HFFc6 (cell line): Measurements from ENCODE around the gene TRAPPC3L. TPM values are rescaled to one million over a fixed set of nuclear protein-coding genes. Genes with fewer than 3 reads are reported as not detected.
A peak's percentile ranks its signal among the peaks of the same experiment; 100 is the strongest.

ENCODE experiments used
- DNase-seq: peaks from one replicate; pipeline ENCODE4 v3.0.0-alpha.2; 2018
- H3K27ac Mint-ChIP-seq: 2 replicates; pipeline ENCODE4 v1.8.0; 2020; ENCODE audit warnings: mild to moderate bottlenecking, mixed read lengths
- H3K27me3 Mint-ChIP-seq: 2 replicates; pipeline ENCODE4 v1.8.0; 2021; ENCODE audit warnings: mild to moderate bottlenecking, moderate library complexity, mixed read lengths; ENCODE audit not compliant: insufficient read depth
- H3K36me3 Mint-ChIP-seq: 2 replicates; pipeline ENCODE4 v1.8.0; 2021; ENCODE audit warnings: low read depth, mixed read lengths
- H3K4me1 Mint-ChIP-seq: 2 replicates; pipeline ENCODE4 v1.8.0; 2020; ENCODE audit warnings: low read depth, mixed read lengths
- H3K4me3 Mint-ChIP-seq: 2 replicates; pipeline ENCODE4 v1.8.0; 2020; ENCODE audit warnings: mild to moderate bottlenecking, moderate library complexity, mixed read lengths
- H3K9me3 Mint-ChIP-seq: 2 replicates; pipeline ENCODE4 v1.8.0; 2020; ENCODE audit warnings: mild to moderate bottlenecking, mixed read lengths
- CTCF ChIP-seq: fragments of 200-600 bp; sonication (generic); IDR thresholded peaks from 2 replicates; pipeline ENCODE4 v1.5.0; 2021; ENCODE audit warnings: antibody characterized with exemption, mild to moderate bottlenecking
- total RNA-seq, 6 experiments: library from RNA; stranded (reverse); fragmentation: NEBNext Ultra II Directional; extraction: Animal tissue kit (Norgen Biotek cat#: 25700); gene quantifications; 2 replicates in 1 of 6; 3 replicates in 5 of 6; pipeline ENCODE4 v1.2.3, GENCODE V29; 2021

Gene TRAPPC3L
- total RNA-seq, 6 experiments from 2014 or later, result 0.15 to 0.45 (median 0.32) TPM

- Mint-ChIP-seq H3K4me3 (peak overlapping the region; percentile 66), H3K9me3 (no peaks in the 10 kb centered on the region), H3K36me3 (peaks cover 5% of the 10 kb centered on the region; the same call in 1 of the 2 replicates), H3K27me3 (no peaks in the 10 kb centered on the region), H3K4me1 (peaks cover 100% of the 10 kb centered on the region), H3K27ac (peak overlapping the region; percentile 94)
- DNase-seq, result peak; percentile 83
- TF ChIP-seq CTCF, result no peak; the same call in 1 of the 2 replicates
These were observed 18.8 kb upstream of the TRAPPC3L start for GRCh38 chr6:116564311-116564710.

- H3K27me3 Mint-ChIP-seq, result no peaks in the 10 kb centered on the region
- peaks cover 100% of the 10 kb centered on the region for H3K4me1 Mint-ChIP-seq
- H3K27ac Mint-ChIP-seq, result peak overlapping the region; percentile 94
- H3K9me3 Mint-ChIP-seq, result no peaks in the 10 kb centered on the region
- DNase-seq, result no peak
- peak overlapping the region; percentile 66 for H3K4me3 Mint-ChIP-seq
- H3K36me3 Mint-ChIP-seq, result peaks cover 2% of the 10 kb centered on the region; the same call in 1 of the 2 replicates
- TF ChIP-seq CTCF, result no peak; the same call in 1 of the 2 replicates
These were observed 18.3 kb upstream of the TRAPPC3L start for GRCh38 chr6:116563830-116564229.

GRCh38 chr6:116562614-116563013 is 17.1 kb upstream of the TRAPPC3L start:
- Mint-ChIP-seq H3K4me1 (peaks cover 100% of the 10 kb centered on the region), H3K4me3 (peak overlapping the region; percentile 25; the same call in 1 of the 2 replicates), H3K9me3 (no peaks in the 10 kb centered on the region), H3K27me3 (no peaks in the 10 kb centered on the region), H3K27ac (peak overlapping the region; percentile 83), H3K36me3 (no peaks in the 10 kb centered on the region)
- DNase-seq, result no peak
- TF ChIP-seq CTCF, result no peak

- Mint-ChIP-seq H3K4me3 (no peak overlapping the region), H3K9me3 (no peaks in the 10 kb centered on the region)
These were observed 16.5 kb upstream of the TRAPPC3L start for GRCh38 chr6:116562019-116562403.

GRCh38 chr6:116561377-116562018 is 16.0 kb upstream of the TRAPPC3L start:
- Mint-ChIP-seq H3K36me3 (no peaks in the 10 kb centered on the region), H3K27ac (peak overlapping the region; percentile 8), H3K4me1 (peaks cover 100% of the 10 kb centered on the region), H3K4me3 (no peak overlapping the region), H3K27me3 (no peaks in the 10 kb centered on the region), H3K9me3 (no peaks in the 10 kb centered on the region)
- peak; percentile 77 for DNase-seq
- peak; percentile 99 for TF ChIP-seq CTCF

More at GRCh38 chr6:116562019-116562403, 16.5 kb upstream of the TRAPPC3L start:
- TF ChIP-seq CTCF, result no peak
- Mint-ChIP-seq H3K27me3 (no peaks in the 10 kb centered on the region), H3K4me1 (peaks cover 100% of the 10 kb centered on the region), H3K36me3 (no peaks in the 10 kb centered on the region), H3K27ac (peak overlapping the region; percentile 83)
- no peak for DNase-seq
